TTC549 (cell line): ENCODE data around the gene TTC21A.

Source experiments
- FAIRE-seq: peaks from 2 replicates; lab custom pipeline; 2012; peaks lifted over from hg19 to GRCh38; lab: Jason Lieb, UNC

Gene TTC21A

DNA sequence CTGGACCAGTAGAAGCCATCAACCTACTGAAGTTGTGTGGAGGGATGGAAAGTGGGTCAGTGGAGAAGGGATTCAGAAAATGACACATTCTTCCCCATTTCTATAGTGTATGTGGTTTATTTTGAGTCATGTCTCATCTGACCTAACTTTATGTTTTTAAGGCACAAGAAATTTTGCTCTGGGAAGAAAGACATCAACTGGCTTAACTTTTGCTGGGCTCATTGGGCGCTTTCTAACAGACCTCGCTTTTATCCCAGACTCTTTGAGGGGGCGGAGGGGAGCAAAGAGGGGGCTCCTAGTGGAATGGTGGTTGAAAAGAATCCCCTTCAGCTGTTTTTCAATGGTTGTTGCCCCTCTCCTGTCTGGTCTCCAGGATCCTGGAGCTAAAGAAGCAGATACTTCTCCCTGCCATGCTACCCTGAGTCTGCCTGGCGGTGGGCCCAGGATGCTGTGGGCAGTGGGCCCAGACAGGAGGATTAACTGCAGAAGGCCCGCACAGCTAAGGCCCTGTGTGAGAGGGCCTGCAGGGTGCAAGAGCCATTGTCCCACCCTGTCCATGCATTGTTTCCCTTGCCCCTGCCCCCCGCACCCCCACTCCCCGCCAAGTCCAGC is 31.4 kb downstream of the TTC21A start:
- FAIRE-seq = no peak

DNA sequence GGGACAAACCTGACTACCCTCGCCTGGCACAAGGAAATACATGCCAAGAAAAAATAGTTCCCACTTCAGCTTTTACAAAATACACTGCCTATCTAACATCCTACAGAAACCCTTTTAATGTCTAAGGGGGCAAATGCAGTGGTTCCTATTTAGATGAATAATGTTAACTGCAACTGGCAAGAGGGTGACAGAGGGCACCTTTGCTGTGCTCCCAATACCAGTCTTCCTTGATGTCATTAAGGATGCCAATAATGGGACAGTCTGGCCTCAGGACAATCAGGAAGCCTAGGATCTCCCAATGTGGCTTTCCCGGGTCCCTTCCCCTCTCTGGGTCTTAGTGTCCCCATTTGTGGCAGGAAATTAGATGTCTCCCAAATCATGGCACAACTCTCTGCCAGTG is 32.0 kb downstream of the TTC21A start:
- FAIRE-seq = no peak

DNA sequence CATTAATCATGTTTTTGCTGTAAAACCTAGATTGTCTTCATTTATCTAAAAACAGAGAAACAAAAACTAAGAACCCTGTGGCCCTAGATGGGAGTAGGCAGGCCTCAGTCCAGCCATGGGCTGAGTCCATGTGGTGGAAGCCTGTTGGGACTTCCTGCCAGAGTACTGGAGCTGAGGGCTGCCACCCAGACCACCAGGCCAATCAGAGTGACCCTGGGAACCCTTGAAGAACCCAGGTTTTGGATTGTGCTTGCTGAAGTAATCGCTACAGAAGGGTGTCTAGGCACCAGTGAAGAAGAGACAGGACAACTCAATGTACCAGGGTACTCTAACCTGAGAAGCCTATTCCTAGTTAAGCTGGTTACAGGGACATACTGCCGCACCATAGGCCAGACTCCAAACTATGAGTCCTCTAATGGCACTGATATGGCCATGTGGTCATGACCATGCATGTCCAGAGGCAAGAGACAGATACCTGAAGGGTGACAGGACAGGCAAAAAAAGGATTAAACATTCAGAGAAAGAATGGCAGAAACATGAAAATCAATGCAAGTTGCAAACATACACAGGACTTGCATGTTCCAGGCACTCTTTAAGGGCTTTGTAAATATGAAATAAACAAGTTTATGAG is 33.0 kb downstream of the TTC21A start:
- no peak for FAIRE-seq

DNA sequence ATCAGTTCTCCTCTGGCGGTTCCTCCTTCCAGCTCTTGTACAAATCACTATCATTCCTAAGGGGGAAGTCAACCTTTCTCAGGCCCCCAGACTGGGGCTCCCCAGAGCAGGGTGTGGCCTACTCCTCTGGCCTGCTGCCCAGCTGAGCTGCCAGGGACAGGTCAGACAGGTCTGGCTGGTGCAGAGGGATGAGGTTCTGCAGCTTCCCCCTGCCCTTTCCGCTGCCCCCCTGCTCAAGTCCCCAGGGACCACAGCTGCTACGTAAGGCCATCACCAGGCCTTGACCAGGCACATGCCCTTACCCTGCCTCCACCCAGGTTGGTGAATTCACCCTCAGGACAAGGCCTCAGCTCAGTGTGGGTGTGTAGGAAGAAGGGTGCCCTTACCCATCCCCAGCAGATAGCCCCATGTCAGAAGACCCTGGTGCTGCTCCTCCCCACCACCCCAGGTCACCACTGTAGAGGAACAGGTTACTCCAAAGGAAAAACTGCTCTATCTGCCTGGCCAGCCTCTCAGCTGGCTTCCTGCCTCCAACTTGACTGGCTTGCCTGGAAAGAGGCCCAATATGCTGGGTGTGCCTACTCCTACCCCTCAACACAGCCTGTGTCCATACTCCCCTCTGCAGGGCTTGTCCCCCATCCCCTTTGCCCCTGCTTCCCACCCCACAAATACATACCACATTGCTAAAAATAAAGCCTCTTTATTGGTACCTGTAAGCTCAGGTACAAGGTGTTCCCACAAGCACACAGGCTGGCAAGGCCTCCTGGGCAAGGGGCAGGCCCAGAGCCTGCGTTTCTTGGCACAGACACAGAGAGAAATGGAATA is 33.9 kb downstream of the TTC21A start:
- FAIRE-seq = no peak

DNA sequence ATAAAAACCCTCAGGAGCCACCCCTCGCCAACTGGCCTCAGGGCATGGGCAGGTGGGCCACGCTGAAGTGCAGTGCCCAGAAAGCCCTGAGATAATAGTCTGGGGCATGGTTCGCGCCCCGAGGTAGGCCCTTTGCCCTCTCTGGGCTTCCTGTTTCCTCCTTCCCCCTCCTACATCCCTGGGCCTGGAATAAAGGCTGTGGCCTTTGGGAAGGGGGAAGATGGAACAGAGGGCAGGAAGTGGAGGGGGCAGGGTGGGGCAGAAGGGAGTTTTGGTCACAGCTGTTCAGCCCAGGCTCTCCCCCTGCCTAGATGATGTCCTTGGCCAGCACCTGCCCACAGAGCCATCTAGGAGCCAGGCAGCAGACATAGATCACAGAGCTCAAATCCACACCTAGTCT is 34.6 kb downstream of the TTC21A start:
- FAIRE-seq = no peak

DNA sequence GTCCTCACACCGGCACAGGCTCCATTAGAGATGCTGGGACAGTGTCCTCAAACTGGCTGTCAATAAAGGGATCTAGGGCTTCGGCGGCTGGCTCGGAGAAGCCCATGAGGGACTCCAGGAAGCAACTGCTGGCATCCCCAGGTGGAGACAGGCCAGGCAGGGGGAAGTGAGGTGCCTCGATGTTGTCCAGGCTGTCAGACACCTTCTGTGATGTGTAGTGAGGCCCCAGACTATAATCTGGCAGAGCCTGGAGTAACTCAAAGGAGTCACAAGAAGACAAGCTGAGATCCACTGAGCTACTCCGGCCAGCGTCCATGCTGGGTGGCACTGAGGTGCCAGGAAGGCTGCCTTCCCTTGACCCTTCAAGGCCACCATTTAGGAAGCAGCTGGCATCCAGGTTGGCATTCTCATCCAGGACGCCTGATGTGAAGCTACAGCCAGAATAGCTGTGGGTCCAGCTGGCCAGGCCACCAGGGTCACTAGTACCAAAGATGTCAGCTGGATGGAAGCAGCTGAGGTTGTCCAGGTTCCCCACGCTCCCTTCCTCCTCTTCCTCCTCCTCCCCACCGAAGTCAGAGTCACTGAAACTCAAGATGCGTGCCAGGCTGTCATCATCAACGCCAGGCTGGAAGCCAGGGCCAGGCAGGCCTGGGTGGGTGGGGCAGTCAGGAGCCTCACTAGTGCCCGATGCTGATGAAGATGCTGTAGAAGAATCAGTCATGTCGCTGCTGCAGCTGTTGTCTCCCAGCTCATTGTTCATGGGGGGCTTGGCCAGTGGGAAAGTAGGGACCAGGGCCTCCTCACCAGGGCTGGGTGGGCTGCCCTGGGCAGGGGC is 35.8 kb downstream of the TTC21A start:
- FAIRE-seq = no peak

DNA sequence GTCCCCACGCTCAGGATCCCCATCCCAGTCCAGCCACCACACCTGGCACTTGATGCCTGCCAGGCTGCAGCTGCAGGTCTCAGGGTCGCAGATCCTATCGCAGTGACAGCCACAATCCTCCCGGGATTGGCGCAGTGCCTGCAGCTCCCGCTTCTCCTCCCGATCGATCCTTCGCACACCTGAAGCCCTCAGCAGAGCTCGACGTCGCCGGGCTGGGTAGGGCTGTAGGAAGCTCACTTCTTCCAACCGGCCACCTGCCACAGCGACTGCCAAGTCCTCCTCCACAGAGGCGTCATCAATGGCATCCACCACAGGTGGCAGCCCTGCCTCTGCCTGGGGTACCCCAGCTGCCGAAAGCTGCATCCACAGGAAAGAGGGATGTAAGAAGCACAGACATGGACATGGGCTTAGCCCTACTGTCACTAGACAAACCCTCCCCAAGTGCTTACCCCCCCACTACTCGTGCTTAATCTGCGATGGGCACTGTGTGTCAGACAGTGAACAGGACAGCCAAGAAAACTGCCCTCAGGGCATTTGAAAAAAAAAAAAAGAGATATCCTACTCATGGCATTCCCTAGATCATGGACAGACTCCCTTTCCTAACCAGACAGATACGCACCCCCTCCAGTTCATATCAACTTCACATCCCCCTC is 36.7 kb downstream of the TTC21A start:
- FAIRE-seq = no peak

DNA sequence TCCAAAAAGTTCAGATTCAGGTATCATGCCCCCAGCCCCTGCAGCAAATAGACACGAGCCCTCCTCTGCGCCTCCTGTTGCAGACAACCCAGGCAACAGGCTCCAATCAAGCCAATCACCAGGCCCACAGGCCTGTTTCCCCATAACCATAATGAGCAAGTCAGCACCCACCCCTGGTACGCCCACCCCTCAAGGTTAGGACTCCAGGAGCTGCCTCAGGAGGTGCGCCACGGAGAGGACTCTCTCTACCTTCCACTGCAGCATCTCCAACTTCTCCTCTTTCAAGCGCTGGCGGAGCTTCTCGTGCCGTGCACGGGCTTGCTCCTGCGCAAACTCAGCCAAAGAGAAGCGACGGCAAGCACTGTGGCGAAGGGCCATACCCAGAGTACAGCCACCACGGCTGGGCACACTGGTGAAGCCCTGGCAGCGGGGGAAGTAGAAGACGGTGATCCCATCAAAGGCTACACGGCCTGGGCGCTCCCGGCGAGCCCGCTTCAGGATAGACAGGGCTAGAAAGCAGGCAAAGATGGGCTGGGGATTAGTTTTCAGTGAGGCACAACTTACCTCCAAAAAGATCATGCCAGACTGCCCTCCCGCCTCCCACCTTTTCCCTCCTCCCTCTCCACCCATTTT is 37.4 kb downstream of the TTC21A start:
- FAIRE-seq = no peak

DNA sequence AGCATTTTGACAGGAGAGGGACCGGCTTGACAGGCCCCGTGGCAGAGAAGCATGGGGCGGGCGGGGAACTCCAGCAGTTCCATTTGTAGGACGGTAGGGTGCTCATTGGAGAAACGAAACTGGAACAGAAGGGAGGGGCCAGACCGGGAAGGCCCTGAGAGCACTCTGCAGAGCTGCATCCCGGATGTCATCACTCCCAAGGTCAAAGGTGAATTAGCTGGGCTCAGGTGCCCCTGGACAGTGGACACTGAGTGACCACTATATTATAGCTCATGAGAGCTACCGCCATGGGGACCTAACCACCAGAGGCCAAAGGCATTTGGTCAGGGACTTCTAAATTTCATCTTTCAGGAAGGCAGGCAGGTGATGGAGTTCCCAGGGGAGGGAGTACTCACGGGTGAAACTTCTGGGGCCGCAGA is 38.6 kb downstream of the TTC21A start:
- FAIRE-seq = no peak

DNA sequence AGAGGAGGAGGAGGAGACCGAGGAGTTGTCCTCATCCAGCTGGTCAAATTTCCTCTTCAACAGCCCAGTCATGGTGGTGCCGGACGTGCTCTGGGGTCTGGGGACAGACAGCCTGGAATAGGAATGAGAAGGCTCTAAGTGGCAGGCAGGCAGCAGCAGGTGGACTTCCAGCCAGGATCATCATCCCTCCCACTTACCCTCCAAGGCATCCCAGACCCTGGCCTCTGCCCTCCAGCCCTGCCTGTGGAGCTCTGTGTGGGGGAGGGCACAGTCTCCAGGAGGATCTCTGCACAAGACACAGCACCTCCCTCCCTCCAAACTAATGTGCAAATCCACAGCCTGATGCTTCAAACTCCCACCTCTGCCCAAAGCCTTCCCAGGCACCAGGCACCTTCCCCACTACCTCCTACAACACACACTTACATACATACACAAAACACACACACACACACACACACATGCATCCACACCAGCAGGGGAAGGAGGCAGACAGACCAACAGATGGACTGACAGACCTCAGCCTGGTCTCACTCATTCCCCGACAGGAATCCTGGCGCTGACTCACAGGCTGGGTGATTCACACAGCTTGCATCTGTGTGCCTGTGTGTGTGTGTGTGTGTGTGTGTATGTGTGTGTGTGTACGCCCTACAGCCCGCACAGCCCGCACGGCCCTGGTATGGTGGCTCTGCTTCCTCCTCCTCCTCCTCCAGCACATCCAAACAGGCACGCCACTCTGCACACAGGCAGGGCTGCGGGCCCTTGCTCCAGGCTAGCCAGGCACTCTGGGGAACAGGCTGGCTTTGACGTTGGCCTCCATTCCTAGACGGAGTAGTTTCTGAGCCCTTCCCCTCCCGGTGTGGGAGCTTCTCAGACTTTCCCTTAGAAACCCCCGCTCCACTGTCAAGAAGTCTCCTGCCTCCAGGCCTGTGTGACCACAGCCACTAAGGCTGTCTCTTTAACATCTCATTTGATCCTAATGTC is 39.4 kb downstream of the TTC21A start:
- FAIRE-seq = no peak

DNA sequence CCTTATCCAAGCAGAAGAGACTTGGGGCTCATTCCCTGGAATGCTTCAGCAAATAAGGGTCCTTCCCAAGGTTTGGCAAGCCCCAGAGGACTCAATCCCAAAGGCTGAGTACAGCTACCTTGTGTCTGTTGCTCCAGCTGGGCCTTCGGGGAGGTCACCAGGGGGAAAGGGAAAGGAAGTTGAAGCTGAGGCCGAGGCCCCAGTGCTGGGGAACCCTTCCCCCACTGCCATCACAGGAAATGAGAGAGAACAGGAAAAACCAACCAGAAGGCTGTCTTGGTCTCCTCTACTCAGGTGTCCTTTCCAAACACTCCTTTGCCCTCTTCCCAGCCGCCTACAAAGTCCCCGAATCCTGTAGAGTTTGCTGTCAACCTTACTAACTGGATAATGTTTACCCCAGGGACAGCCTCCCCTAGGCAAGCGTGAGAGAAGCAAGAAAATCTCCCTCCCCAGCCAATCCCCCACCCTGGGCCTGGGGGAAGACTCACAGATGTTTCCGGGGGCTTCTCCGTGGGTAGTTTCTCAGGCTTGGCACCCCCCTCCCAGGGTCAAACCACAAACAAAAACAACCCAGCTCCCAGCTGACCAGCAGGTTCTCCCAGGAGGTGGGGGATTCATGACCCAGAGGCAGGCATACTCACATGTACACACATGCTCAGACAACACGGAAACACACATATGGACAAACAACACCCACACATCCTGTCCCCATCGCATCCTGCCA is 40.4 kb downstream of the TTC21A start:
- FAIRE-seq = no peak

DNA sequence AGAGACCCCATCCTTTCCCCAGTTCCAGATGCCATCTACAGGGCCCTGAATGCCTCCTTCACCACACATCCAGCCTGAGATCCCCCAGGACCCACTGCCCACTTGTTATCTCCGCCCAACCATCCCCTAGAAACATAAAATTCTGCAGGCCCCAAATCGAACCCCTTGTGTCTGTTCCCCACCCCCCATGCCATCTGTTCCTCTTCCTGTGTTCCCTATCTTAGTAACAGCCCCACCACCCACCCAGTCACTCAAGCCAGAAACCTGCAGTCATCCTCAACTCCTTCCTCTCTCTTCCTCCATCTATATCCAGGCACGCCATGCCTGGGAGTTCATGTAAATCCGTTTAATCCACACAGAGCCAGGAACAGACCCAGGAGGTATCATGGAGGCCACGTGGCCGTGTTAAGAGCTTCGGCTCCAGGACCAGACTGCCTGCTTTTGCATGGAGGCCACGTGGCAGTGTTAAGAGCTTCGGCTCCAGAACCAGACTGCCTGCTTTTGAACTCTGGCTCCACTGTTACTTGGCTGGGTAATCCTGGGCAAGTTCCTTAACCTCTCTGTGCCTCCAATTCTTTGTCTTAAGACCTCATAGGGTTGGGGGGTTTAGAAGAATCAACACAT is 41.1 kb downstream of the TTC21A start:
- no peak for FAIRE-seq

DNA sequence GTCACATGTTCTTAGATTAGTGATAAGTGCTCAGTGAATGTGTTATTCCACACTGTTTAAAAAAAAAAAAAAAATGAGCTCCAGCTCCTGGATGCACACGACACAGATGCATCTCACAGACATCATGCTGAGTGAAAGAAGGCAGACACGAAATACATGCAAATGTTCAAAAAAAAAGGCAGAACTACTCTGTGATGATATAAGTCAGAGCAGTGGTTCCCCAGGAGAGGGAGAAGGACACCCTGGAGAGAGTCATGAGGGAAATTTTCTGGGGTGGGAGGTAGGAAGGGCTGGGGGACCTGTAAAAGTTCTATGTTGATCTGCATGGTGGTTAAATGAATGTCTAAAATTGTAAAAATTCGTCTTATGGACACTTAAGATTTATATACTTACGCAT is 41.6 kb downstream of the TTC21A start:
- no peak for FAIRE-seq

DNA sequence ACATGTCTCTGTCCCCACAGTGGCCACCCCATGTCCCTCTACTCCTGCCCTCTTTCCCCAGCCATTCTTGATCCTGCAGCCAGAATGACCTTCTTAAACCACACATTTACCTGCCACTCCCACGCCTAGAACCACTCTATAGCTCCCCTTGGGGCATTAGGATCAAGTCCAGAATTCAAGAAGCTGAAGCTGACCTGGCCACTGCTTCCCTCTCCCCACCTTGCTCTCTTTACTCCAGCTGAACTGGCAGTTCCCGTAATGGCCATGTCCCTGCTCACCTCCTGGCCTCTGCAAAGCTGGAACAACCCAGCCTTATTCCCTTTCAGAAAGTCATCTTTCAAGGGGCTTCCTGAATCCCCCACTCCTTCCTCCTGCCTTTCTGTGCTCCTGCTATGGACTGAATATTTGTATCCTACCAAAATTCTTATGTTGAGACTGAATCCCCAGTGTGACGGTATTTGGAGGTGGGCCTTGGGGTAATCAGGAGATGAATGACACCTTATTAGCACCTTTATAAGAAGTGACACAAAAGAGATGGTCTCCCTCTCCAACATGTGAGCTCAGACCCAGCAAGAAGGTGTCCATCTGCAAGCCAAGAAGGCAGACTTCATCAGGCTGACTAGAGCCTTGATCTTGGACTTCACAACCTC is 42.1 kb downstream of the TTC21A start:
- no peak for FAIRE-seq

DNA sequence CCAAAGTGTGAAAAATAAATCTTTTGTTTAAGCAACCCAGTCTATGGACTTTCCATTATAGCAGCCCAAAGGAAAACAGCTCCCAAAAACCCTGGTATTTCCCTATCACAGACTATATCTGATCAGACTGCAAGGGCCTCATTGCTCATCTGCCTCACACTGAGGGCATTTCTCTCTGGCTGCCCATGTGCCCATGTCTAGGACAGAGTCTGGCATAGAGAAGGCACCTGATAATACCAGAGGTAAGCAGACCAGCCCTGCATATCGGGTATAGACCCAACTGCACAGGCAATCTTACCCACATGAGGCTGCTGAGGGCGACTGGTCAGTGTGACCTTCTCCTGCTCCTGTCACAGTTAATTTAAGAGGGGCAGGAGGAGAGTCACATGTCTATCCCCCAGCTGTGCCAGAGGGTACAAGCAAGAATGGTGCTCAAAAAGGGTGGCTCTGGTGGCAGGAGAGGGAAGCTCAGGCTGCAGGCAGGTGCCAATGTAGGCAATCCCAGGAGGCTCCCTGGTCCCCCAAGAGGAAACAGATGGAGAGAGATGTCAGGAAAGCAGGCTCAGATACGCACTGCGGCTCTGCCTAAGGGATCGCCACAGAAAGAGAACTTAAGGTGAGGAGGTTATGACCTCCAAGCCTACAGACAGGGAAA is 42.8 kb downstream of the TTC21A start:
- no peak for FAIRE-seq

DNA sequence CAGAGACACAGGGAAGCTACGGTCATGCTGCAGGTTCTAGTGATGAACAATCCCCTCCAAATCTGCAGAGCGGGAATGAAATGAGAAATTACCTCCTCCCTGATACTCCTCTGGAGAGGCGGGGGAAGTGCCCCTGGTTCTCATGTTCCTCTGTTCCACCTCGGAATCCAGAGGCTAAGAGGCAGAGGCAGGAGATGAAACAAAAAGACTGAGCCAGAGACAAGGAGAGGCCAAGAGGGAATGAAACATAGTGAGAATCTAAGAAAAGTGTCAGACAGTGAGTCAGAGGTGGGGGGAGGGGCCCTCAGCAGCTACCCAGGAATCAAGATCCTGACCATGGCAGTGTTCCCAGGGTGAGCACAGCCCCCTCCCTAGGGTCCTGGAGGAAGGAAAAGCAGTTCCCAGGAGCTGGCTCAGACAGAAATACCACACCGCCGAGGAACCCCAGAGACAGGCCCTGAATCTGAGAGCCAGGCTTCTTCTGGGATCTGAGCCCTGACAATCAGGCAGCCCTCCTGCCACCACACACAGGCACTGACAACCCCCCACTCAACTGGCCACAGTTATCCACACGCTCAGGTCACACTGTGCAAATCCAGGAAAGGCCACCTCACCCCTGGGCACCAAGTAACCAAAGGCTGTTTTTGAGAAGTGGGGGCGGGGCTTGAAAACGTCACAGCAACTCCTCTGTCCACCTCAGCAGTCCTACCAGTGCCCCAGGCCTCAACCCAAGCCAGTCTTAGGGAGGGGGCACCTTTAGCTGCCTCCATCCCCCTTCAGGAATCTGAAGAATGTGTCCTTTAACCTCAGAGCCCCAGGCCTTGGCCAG is 43.5 kb downstream of the TTC21A start:
- FAIRE-seq = no peak

DNA sequence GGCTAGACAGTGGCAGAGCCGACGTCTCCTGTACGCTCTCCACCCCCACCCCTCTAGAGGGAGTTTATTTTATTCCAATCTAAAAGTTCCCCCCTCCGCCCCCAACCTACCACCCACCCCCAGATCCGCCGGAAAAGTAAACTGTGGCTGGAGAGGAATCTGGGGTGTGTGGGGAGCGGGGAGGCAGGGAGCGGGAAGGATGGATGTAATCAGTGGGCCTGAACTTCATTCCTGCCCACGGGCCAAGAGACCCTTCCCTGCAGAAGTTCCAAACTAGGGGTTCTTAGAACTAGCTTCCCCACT is 46.4 kb downstream of the TTC21A start:
- no peak for FAIRE-seq
